PC-3 (cell line): ENCODE measurements around the gene CDH11.

ENCODE experiments used
- CTCF ChIP-seq: fragments of 300-600 bp; sonication (generic); conservative IDR thresholded peaks from 2 replicates; pipeline ENCODE4 v1.5.1; 2017; ENCODE audit warnings: antibody characterized with exemption, low read depth, mild to moderate bottlenecking, low read length
- EZH2 ChIP-seq: fragments of 300-600 bp; sonication (generic); IDR thresholded peaks from one replicate; pipeline ENCODE4 v1.6.1; 2017; ENCODE audit warnings: antibody characterized with exemption, mild to moderate bottlenecking, low read length; ENCODE audit not compliant: unreplicated experiment
- EZH2phosphoT487 ChIP-seq: fragments of 300-600 bp; sonication (generic); IDR thresholded peaks from 2 replicates; pipeline ENCODE4 v1.6.1; 2018; ENCODE audit warnings: mild to moderate bottlenecking, antibody characterized with exemption, low read length, borderline replicate concordance

GRCh38 chr16:65095906-65096305, 26.0 kb downstream of the CDH11 start:
- TF ChIP-seq CTCF (no peak), EZH2 (no peak), EZH2phosphoT487 (no peak)
